GM21447 (cell line): ENCODE data around the gene MAP3K8.
"Not testable (repeated sequence)": the region's sequence is repeated elsewhere in the genome, so short reads cannot be mapped to it uniquely, and the experiment has no call there.

Experiments used
- ATAC-seq: cut with Tn5 transposase; IDR thresholded peaks from one replicate; pipeline ENCODE4 v1.9.1; 2021; ENCODE audit not compliant: unreplicated experiment

MAP3K8 gene

GRCh38 chr10:30422981-30423654, 10.9 kb upstream of the MAP3K8 start:
- ATAC-seq: no peak

GRCh38 chr10:30423655-30424275, 10.2 kb upstream of the MAP3K8 start:
- not testable (repeated sequence) for ATAC-seq

- ATAC-seq: no peak
These were observed 8.5 kb upstream of the MAP3K8 start for GRCh38 chr10:30425336-30426075.

- no peak for ATAC-seq
These were observed 3.3 kb upstream of the MAP3K8 start for GRCh38 chr10:30430544-30431298.

- no peak for ATAC-seq
These were observed 2.5 kb upstream of the MAP3K8 start for GRCh38 chr10:30431435-30431911.

- peak; percentile 4 for ATAC-seq
These were observed 1.2 kb upstream of the MAP3K8 start for GRCh38 chr10:30432622-30433305.

- ATAC-seq: no peak
These were observed 666 bp upstream of the MAP3K8 start for GRCh38 chr10:30433306-30433729.

- peak; percentile 54 for ATAC-seq
These were observed 489 bp downstream of the MAP3K8 start for GRCh38 chr10:30434273-30435072.

DNA sequence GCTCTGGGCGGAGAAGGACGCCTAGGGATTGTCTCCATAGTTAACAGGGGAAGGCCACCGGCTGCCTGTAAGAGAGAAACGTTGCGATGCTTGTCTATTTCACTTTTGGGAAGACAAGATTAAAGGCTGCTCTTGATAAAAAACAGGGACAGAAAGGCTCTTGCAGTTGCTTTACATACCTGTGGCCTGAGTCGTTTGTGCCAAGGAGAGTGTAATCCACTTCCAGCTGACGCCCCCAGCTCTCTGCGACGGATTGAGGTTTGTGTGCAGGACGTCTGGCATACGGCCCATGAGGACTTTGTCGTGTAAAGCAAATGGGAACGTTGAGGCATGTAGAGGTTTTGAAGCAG, 1.1 kb downstream of the MAP3K8 start:
- no peak for ATAC-seq

- ATAC-seq: not testable (repeated sequence)
These were observed 1.6 kb downstream of the MAP3K8 start for GRCh38 chr10:30435499-30436167.

GRCh38 chr10:30436191-30436611, 2.2 kb downstream of the MAP3K8 start:
- ATAC-seq: no peak

DNA sequence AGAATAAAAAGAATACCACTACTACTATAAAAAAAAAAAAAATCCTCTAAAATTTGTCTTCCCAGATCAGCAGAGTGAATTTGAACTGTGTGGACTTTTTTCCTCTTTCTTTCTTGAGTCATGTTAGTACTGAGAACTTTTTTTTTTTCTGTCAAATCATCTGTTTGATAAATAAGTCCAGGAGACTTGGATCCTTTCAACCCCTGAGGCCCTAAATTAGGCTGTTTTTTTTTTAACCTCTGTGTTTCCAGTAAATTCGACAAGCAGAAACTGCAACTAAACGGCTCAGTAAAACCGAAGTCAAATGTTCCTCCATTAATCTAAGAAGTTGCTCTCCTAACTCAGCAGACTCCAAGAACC, 2.7 kb downstream of the MAP3K8 start:
- ATAC-seq: no peak

DNA sequence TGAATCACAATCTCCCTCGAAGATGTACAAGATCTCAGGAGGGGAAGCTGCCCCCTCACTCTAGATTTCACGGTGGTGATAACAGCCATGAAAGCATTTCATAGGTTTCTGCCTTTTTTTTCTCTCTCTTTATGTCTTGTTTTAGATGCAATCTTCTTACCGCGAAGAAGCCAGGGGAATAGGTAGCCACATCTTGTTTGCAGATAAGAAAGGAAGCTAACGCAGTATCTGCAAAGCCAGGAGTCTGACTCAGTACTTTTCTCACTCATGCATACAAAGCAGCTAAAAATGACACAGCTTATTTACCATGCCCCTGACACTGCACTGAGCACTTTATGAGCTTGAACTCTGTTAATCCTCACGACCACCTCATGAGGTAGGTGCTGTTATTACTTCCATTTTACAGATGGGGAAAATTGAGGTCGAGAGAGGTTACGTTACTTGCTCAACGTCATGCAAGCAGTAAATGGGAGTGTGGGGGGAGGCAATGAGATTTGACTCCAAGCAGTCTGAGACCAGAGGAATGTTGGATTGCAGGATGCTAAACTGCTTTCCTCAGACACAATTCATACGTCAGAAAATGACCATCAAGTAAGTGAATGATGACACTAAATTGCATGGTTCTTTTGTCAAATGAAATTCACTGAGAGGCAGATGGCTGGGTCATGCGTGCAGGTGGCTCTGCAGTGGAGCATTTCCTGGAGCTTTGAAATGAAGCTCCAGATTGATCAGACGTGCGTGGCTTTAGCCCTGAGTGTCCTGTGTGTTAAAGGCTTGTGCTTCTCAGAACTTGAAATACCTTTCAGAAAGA, 3.3 kb downstream of the MAP3K8 start:
- ATAC-seq: no peak

GRCh38 chr10:30438021-30438850, 4.3 kb downstream of the MAP3K8 start:
- ATAC-seq: no peak

DNA sequence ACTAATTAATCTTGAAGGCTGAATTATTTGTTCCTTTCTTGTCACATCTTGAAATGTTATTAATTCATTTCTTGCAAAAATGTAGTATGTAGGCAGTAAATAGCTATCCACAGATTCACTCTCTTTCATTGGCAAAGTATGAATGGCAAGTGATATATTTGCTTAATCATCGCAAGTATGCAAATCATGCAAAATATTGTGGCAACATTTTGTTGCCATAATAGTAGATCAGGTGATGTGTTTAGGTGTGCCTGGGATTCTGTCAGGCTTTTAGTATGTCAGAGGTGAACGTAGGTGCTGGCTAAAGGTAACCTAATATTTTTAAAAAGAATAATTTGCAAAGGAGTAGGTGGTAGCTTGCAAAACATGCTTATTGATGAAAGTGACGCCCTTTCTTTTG, 5.9 kb downstream of the MAP3K8 start:
- no peak for ATAC-seq

DNA sequence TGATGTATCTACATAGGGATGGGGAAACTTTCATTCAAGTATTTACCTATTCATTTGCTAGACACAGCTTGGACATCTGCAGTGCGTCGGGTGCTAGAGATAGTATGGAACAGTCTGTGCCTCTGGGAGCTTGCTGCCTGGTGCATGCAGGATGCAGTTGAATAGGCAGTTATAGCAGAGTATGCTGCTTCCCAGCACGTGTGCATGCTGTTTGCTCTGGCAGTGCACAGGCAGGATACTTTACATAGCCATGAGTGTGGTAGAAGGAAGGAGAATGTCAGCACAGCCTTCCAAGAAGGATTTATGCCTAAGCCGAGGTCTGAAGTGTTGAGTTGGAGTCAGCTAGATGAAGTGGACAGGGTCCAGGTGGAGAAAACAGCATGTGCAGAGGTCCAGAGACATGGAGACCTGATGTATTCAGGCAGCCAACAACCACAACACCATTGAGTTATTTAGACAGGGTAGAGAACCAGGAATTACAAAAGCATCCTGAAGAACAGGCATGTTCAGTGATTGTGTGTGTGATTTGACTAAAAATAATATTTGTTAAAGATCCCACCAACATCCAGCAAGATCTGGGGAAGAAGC, 8.1 kb downstream of the MAP3K8 start:
- ATAC-seq: no peak

DNA sequence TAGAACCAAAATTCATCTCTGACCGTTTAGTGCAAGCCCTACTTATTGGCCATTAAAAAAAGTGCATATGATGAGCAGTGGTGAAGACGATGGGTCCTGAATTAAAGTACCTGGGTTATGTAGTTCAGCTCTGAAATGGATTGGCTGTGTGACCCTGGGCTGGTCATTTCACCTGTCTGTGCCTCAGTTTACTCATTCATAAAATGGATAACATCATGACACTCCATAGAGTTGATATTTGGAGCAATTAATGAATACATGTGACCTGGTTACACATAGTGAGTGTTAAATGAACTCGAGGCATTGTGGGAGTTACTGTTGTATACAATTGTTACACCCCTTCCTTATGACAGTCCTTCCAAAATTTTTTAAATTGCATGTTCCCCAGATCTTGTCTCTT, 9.1 kb downstream of the MAP3K8 start:
- ATAC-seq: no peak
